Esophagus squamous epithelium (tissue), 4 donors: ENCODE measurements around the gene BRIP1.

ENCODE experiments used
- POLR2A ChIP-seq, 4 donors: fragments of 450-650 bp; IDR thresholded peaks; one replicate each; pipeline ENCODE4 v1.6.1; 2017; ENCODE audit warnings: antibody characterized with exemption in 4 of 4, mild to moderate bottlenecking in 4 of 4, moderate library complexity in 3 of 4
- TF ChIP-seq, protein P1 (sequence below), 6 experiments: fragments of 450-650 bp in 4 of 6; fragments of 200-600 bp in 2 of 6; sonication (generic) in 2 of 6; IDR thresholded peaks; one replicate each; pipeline ENCODE4 v1.5.1; 2016 to 2019; ENCODE audit warnings: antibody characterized with exemption in 6 of 6, mild to moderate bottlenecking in 4 of 6, moderate library complexity in 4 of 6

DNA sequence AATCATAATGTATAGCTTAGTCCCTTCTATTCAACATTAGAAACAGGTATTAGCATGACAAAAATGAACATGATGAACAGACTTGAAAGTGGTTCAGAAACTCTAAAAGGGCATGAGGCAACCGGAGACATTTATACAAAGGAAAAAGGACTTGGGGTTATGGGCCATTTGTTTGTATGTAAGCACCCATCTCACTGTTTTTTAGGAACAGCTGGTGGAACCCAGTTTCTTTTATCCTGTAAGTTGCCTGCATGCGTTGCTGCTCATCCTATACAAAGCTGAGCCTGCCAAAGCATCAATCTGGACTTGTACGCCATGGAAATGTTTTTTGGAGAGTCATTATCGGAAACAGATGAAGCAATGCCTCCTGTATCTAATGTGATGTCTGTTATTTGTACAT lies 200.0 kb downstream of the BRIP1 start:
- TF ChIP-seq, protein P1, sequence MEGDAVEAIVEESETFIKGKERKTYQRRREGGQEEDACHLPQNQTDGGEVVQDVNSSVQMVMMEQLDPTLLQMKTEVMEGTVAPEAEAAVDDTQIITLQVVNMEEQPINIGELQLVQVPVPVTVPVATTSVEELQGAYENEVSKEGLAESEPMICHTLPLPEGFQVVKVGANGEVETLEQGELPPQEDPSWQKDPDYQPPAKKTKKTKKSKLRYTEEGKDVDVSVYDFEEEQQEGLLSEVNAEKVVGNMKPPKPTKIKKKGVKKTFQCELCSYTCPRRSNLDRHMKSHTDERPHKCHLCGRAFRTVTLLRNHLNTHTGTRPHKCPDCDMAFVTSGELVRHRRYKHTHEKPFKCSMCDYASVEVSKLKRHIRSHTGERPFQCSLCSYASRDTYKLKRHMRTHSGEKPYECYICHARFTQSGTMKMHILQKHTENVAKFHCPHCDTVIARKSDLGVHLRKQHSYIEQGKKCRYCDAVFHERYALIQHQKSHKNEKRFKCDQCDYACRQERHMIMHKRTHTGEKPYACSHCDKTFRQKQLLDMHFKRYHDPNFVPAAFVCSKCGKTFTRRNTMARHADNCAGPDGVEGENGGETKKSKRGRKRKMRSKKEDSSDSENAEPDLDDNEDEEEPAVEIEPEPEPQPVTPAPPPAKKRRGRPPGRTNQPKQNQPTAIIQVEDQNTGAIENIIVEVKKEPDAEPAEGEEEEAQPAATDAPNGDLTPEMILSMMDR (IDR thresholded peaks at IDR 0.05), result no peak
- TF ChIP-seq POLR2A (IDR thresholded peaks at IDR 0.05), result no peak
